GM19239 (cell line): Measurements from ENCODE around the gene MORC3.
A peak's percentile ranks its signal among the peaks of the same experiment; 100 is the strongest.
"Not testable (repeated sequence)": the region's sequence is repeated elsewhere in the genome, so short reads cannot be mapped to it uniquely, and the experiment has no call there.

Experiments used
- DNase-seq: peaks from one replicate; pipeline ENCODE4 v3.0.0; 2011; ENCODE audit warnings: low spot score; ENCODE audit not compliant: insufficient read length
- FAIRE-seq: peaks from 2 replicates; lab custom pipeline; 2011; peaks lifted over from hg19 to GRCh38; lab: Jason Lieb, UNC

The MORC3 gene

DNA sequence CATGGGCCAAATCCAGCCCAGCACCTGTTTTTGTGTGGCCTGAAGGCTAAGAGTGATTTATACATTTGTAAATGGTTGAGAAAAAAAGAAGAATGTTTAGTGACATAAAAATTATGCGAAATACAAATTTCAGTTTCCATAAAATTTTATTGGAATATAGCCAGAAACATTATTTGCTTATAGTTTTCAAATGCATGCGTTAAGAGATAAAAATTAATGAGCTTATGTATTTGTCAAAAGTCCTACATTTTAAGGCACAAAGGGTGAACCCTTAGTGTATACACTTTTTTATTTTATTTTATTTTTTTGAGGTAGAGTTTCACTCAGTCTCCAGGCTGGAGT, 2.1 kb downstream of the MORC3 start:
- no peak for DNase-seq
- no peak for FAIRE-seq

- DNase-seq = no peak
- no peak for FAIRE-seq
Measured at GRCh38 chr21:36323032-36323431, 3.0 kb downstream of the MORC3 start.

- no peak for DNase-seq
- FAIRE-seq = no peak
Measured at GRCh38 chr21:36325373-36326010, 5.5 kb downstream of the MORC3 start.

DNA sequence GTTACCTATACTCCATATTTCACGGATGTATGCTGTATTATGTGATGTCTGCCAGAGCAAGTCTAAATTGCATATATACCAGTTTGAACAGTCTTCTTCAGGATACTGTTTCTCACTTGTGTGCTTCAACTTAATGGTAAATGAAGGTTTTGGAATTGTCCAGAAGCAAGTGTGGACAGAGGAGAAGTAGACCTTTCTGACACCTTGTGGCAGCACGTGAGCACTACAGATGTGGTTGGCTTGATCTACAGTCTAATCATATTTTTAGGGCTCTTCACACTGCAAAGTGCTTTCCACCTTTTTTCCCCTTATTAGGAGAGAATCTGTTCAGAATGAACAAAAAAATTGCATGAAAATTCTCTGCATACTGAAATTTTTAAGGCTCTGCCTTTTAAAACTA, 10.9 kb downstream of the MORC3 start:
- peak; percentile 68 for FAIRE-seq
- DNase-seq = peak; percentile 25

- DNase-seq = no peak
- no peak for FAIRE-seq
Measured at GRCh38 chr21:36337099-36337509, 17.1 kb downstream of the MORC3 start.

- no peak for FAIRE-seq
Measured at GRCh38 chr21:36338975-36339374, 19.0 kb downstream of the MORC3 start.

GRCh38 chr21:36342581-36342980, 22.6 kb downstream of the MORC3 start:
- FAIRE-seq = not testable (repeated sequence)

More at GRCh38 chr21:36338975-36339374, 19.0 kb downstream of the MORC3 start:
- DNase-seq = no peak

GRCh38 chr21:36344931-36345330, 24.9 kb downstream of the MORC3 start:
- DNase-seq = no peak
- no peak for FAIRE-seq

More at GRCh38 chr21:36342581-36342980, 22.6 kb downstream of the MORC3 start:
- DNase-seq = not testable (repeated sequence)

DNA sequence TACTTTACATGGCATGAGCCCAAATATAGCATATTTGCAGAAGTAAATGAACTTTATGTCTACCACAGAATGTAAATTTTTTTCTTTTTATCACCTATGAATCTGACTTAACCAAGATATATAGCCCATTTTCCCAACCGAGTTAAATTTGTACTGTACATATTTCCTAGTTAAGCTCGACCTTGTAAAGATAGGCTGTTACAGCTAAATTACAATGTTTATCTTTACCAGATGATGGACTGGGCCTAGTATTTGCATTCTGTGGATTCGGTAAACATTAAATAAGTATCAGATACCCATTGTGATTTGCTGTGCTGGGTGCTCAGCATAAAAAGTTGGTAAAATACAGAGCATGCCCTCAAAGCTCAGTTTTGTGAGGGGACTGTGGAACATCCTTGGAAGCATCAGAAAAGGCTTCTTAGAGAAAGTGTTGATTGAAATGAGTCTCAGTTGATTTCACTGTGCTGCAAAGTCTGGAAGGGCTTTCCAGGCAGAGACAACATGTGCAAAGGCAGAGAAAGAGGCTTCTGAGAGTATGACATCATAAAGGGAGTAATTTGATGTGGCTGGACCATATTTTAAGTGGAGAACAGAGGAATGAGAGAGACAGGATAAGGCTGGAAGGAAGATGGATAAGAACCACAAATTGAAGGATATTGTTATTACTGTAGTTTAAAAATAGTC, 27.4 kb downstream of the MORC3 start:
- FAIRE-seq (no peak), DNase-seq (no peak)

DNA sequence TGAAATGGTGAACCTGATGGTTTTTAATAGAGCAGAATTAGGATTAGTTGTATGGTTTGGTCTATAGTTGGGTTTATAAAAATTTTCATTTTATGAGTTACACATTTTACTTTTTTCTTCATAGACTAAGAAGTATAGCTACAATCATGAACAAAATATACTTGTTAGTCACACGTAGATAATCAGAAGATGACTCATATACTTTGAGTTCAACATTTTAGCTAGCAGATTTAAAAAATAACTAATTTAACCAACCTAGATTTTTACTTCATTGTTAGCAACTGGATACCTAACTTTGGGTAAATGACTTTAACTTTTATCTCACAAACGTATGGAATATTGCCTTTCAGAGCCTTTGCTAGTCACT, 27.9 kb downstream of the MORC3 start:
- DNase-seq = no peak
- no peak for FAIRE-seq

DNA sequence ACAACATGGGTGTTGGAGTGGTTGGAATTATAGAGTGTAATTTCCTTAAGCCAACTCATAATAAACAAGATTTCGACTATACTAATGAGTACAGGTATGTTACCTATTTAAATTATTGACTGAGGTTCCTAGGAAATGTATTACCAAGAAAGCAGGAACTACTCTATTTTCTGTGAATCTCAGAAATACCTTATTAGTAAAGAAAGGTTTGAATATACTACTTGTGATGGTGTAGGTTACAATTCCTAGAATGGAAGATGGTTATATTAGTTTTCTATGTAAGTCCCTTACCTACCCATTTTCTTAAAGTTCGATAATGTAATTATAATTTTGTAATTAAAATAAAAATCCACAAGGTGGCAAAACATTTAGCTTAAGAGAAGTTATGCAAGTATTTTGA, 29.3 kb downstream of the MORC3 start:
- FAIRE-seq = no peak

GRCh38 chr21:36350282-36350910, 30.4 kb downstream of the MORC3 start:
- DNase-seq (no peak), FAIRE-seq (no peak)

More for the DNA sequence above, 29.3 kb downstream of the MORC3 start:
- no peak for DNase-seq

GRCh38 chr21:36354918-36355680, 35.1 kb downstream of the MORC3 start:
- DNase-seq (no peak), FAIRE-seq (no peak)

- DNase-seq (no peak), FAIRE-seq (no peak)
Measured at GRCh38 chr21:36355868-36356267, 35.9 kb downstream of the MORC3 start.

- no peak for DNase-seq
Measured at GRCh38 chr21:36359185-36359584, 39.2 kb downstream of the MORC3 start.

DNA sequence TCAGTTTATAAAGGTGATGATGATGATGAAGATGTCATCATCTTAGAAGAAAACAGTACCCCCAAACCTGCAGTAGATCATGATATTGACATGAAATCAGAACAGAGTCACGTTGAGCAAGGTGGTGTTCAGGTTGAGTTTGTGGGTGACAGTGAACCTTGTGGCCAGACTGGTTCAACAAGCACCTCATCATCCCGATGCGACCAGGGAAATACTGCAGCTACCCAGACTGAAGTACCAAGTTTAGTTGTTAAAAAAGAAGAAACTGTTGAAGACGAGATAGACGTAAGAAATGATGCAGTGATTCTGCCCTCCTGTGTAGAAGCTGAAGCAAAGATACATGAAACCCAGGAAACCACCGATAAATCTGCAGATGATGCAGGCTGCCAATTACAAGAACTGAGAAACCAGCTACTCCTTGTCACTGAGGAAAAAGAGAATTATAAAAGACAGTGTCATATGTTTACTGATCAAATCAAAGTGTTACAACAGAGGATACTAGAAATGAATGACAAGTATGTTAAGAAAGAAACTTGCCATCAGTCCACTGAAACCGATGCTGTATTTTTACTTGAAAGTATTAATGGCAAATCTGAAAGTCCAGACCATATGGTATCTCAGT, 49.2 kb downstream of the MORC3 start:
- no peak for DNase-seq
- no peak for FAIRE-seq

More at GRCh38 chr21:36359185-36359584, 39.2 kb downstream of the MORC3 start:
- FAIRE-seq = no peak

DNA sequence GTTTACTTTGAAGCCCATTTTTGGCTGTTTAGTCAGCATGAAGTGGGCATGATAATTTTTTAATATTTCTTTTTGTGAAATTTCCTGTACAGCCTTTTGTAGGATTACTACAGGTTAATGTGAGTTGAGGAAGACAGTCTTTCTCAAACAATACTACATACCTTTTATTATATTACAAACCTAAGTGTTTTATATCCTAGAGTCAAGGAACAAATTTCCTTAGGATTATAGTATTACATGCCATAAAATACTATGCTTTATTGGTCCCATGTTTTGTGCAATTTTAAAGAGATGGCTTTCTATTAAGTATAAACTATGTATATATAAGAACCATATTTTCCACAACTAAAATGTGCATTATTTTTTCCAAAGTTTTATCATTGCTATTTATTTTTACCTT, 56.0 kb downstream of the MORC3 start:
- FAIRE-seq (no peak), DNase-seq (no peak)

DNA sequence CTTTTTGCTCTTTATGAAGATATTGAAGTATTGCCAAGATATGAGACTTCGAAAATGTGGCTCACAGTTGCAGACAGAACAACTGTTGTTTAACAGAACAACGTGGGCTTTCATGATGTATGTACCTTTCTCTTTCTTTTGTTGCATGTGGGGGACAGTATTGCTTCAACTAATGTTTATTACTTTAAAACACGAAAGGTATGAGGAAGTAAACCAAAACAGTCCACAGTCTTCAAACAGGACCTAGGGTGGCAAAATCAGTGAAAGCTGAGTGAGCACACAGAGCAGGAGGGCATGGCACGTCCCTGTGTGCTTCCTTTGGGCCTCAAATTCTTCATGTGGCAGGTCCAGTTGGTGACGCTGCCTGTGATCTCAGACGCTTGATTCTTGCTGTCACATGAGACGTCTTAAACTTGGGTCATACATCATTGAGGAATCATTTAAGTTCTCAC, 57.4 kb downstream of the MORC3 start:
- FAIRE-seq = no peak
- DNase-seq = no peak

- FAIRE-seq (no peak), DNase-seq (no peak)
Measured at GRCh38 chr21:36379251-36379650, 59.3 kb downstream of the MORC3 start.

DNA sequence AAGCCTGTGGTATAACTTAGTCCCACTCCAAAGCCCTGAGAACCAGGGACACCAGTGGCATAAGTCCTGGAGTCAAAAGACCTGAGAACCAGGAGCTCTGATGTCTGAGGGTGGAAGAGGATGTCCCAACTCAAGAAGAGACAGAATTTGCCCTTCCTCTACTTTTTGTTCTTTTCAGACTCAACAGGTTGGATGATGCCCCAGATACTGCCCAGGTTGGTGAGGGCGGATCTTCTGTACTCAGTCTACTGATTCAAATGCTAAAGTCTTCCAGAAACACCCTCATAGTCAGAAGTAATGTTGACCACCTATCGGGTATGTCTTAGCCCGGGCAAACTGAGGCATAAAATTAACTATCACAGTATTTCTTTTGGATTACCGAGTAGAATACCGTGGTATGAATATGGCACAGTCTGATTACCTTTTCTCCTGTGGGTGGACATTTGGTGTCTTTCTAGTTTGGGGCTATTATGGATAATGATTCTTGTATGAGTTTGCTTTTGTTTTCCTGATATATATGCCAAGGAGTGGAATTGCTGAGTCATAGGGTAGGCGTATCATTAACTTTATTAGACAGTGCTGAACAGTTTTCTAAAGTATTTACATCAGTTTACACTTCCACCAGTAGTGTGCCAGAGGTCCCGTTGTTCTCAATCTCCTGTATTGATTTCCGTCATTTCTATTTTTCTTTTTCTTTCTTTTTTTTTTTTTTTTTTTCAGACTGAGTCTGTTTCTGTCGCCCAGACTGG, 62.0 kb downstream of the MORC3 start:
- FAIRE-seq (no peak), DNase-seq (no peak)
